T47D (cell line): ENCODE results near the gene PRPF31.
A peak's percentile ranks its signal among the peaks of the same experiment; 100 is the strongest.

Experiments
- DNase-seq, 2 experiments: peaks; one replicate each; pipeline versions ENCODE4 v3.0.0 to v3.0.0-alpha.2; 2011 to 2012; ENCODE audit warnings: low read depth in 1 of 2, low spot score in 1 of 2
- JUND ChIP-seq: IDR thresholded peaks from 2 replicates; pipeline ENCODE4 v1.6.1; 2012; ENCODE audit warnings: low read depth
- in situ Hi-C: cut with HindIII; loops from 2 replicates; pipeline ENCODE4 v1.10.0; 2016; ENCODE audit warnings: low sequenced_read_pairs, low pct_unique_long_range_greater_than_20kb

The PRPF31 gene

GRCh38 chr19:54123682-54124081, 8.1 kb downstream of the PRPF31 start:
- no peak for DNase-seq
- in situ Hi-C loops: no loop called here
- TF ChIP-seq JUND: no peak

- in situ Hi-C loops: no loop called here
- no peak for DNase-seq
- TF ChIP-seq JUND: no peak
These were observed 8.8 kb downstream of the PRPF31 start for GRCh38 chr19:54124393-54124792.

GRCh38 chr19:54125713-54126112, 10.2 kb downstream of the PRPF31 start:
- DNase-seq: no peak
- in situ Hi-C loops: no loop called here
- TF ChIP-seq JUND: no peak

GRCh38 chr19:54127688-54128440, 12.3 kb downstream of the PRPF31 start:
- no peak for DNase-seq
- no peak for TF ChIP-seq JUND
- in situ Hi-C loops: no loop called here

- in situ Hi-C loops: no loop called here
These were observed 12.8 kb downstream of the PRPF31 start for GRCh38 chr19:54128441-54128725.

GRCh38 chr19:54128796-54129616, 13.5 kb downstream of the PRPF31 start:
- TF ChIP-seq JUND: no peak
- DNase-seq: no peak
- in situ Hi-C loops: no loop called here

More at GRCh38 chr19:54128441-54128725, 12.8 kb downstream of the PRPF31 start:
- no peak for DNase-seq
- TF ChIP-seq JUND: no peak

- no peak for TF ChIP-seq JUND
- DNase-seq: no peak
- in situ Hi-C loops: no loop called here
These were observed 14.1 kb downstream of the PRPF31 start for GRCh38 chr19:54129617-54129996.

- in situ Hi-C loops: no loop called here
- DNase-seq: peak in 1 of 2 experiments; percentile 100
- no peak for TF ChIP-seq JUND
These were observed 17.9 kb downstream of the PRPF31 start for GRCh38 chr19:54133312-54133956.

GRCh38 chr19:54133957-54134590, 18.5 kb downstream of the PRPF31 start:
- TF ChIP-seq JUND: no peak
- in situ Hi-C loops: no loop called here
- no peak for DNase-seq

GRCh38 chr19:54136086-54136863, 20.7 kb downstream of the PRPF31 start:
- TF ChIP-seq JUND: no peak
- in situ Hi-C loops: no loop called here
- DNase-seq: no peak

GRCh38 chr19:54136864-54137698, 21.5 kb downstream of the PRPF31 start:
- in situ Hi-C loops: no loop called here
- no peak for TF ChIP-seq JUND
- peak; percentile 98 to 100 for DNase-seq
